SU-DHL-6 (cell line): ENCODE results near the gene GNAQ.

Experiments
- EZH2phosphoT487 ChIP-seq: fragments of 200-600 bp; sonication (generic), shearing (Covaris generic); conservative IDR thresholded peaks from 2 replicates; pipeline ENCODE4 v1.6.1; 2018; ENCODE audit warnings: mild to moderate bottlenecking, antibody characterized with exemption, low read length, moderate library complexity, mixed read lengths
- TF ChIP-seq, protein P1 (sequence below): fragments of 200-600 bp; sonication (generic); IDR thresholded peaks from one replicate; pipeline ENCODE4 v1.5.1; 2017; ENCODE audit warnings: antibody characterized with exemption, mild to moderate bottlenecking, low read length, moderate library complexity; ENCODE audit not compliant: insufficient read depth, poor library complexity, severe bottlenecking

DNA sequence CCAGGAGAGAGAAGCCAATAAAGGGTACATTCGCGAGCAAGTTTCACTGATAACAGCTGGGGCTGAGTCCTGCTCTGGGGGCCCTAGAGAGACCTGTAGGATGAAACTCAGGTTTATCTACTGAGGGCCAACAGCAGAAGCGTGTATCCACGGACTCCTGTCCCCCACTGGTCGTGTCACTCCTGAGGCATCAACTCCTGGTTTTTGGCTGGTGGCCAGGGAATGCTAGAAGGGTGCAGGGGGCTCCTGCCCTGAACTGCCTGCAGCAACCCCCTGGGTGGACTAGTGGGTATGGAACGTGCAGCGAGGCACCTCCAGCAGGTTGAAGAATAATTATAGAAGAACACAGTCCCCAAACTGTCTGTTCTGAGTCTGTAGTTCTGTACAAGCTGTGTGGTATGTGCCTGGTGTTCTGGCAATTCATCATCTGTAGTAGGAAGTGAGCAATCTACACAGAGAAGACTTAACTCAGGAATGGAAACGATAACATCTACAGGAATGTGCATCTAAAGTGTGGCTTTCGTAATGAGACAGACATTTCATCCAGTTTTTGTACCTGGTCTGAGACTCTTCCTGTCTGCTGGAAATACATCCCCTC, 319.0 kb downstream of the GNAQ start:
- no peak for TF ChIP-seq EZH2phosphoT487
- TF ChIP-seq, protein P1, sequence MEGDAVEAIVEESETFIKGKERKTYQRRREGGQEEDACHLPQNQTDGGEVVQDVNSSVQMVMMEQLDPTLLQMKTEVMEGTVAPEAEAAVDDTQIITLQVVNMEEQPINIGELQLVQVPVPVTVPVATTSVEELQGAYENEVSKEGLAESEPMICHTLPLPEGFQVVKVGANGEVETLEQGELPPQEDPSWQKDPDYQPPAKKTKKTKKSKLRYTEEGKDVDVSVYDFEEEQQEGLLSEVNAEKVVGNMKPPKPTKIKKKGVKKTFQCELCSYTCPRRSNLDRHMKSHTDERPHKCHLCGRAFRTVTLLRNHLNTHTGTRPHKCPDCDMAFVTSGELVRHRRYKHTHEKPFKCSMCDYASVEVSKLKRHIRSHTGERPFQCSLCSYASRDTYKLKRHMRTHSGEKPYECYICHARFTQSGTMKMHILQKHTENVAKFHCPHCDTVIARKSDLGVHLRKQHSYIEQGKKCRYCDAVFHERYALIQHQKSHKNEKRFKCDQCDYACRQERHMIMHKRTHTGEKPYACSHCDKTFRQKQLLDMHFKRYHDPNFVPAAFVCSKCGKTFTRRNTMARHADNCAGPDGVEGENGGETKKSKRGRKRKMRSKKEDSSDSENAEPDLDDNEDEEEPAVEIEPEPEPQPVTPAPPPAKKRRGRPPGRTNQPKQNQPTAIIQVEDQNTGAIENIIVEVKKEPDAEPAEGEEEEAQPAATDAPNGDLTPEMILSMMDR: no peak
